ENCODE results near the gene NLK.
"Not testable (repeated sequence)": the region's sequence is repeated elsewhere in the genome, so short reads cannot be mapped to it uniquely, and the experiment has no call there.

Gene NLK

DNA sequence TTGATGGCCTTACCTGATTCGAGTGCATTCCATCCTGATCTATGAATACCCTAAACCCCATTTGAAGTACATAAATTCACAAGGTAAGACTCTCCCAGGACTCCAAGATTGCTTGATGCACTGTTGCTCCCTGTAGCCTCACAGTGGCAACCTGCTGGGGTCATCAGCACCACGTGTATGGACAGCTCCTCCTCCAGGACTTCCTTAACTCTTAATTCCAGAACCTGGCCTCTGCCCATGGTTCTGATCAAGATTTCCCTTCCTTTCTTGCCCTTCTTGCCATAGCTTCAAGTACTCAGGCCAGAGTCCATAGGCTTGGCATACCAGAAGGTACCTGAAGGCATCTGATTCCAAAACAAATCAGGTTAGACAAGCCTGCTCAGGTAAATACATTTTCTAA is 34.0 kb upstream of the NLK start:
- no peaks in the 10 kb centered on the region for H3K9me3 ChIP-seq (ENCODE audit: control insufficient read depth in 2 of 2, low read length in 2 of 2)
- no peak overlapping the region for H3K9ac ChIP-seq (ENCODE audit: low read length in 2 of 2)
- no peaks in the 10 kb centered on the region for H3K4me1 ChIP-seq (ENCODE audit: control insufficient read depth, insufficient read depth, low read length)
- H3K27ac ChIP-seq (ENCODE audit: low read length): no peak overlapping the region
- H3K27me3 ChIP-seq (ENCODE audit: control insufficient read depth in 1 of 2, insufficient read depth in 2 of 2, low read length in 2 of 2): no peaks in the 10 kb centered on the region
- H3K4me3 ChIP-seq (ENCODE audit: low read length in 2 of 2): no peak overlapping the region
- H3K36me3 ChIP-seq (ENCODE audit: control insufficient read depth in 2 of 2, insufficient read depth in 2 of 2, low read length in 2 of 2): no peaks in the 10 kb centered on the region

DNA sequence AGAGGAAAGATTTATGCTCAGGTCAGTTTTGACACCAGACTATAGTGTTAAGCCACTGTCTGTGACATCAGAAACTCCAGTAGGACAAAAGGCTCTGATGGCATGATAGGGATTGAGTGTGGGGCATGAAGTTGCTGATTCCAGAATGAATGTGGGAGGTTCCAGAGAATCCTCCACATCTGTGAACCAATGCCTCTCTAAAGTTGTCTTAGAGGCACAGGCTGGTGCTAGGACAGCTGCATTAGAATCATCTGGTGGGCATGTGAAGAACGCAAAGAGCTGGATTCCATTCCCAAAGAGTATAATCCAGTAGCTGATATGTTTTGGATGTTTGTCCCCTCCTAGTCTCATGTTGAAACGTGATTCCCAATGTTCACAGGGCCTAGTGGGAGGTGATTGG is 32.1 kb upstream of the NLK start:
- Histone ChIP-seq H3K4me3 (ENCODE audit: low read length in 2 of 2) (no peak overlapping the region), H3K9me3 (ENCODE audit: control insufficient read depth in 2 of 2, low read length in 2 of 2) (no peaks in the 10 kb centered on the region), H3K9ac (ENCODE audit: low read length in 2 of 2) (no peak overlapping the region), H3K4me1 (ENCODE audit: control insufficient read depth, insufficient read depth, low read length) (no peaks in the 10 kb centered on the region), H3K36me3 (ENCODE audit: control insufficient read depth in 2 of 2, insufficient read depth in 2 of 2, low read length in 2 of 2) (no peaks in the 10 kb centered on the region), H3K27me3 (ENCODE audit: control insufficient read depth in 1 of 2, insufficient read depth in 2 of 2, low read length in 2 of 2) (no peaks in the 10 kb centered on the region), H3K27ac (ENCODE audit: low read length) (no peak overlapping the region)

GRCh38 chr17:28018439-28019070 is 23.9 kb upstream of the NLK start:
- no peak overlapping the region for H3K4me3 ChIP-seq (ENCODE audit: low read length in 2 of 2)
- no peak overlapping the region for H3K9ac ChIP-seq (ENCODE audit: low read length in 2 of 2)
- no peaks in the 10 kb centered on the region for H3K36me3 ChIP-seq (ENCODE audit: control insufficient read depth in 2 of 2, insufficient read depth in 2 of 2, low read length in 2 of 2)
- H3K27ac ChIP-seq (ENCODE audit: low read length): no peak overlapping the region
- no peaks in the 10 kb centered on the region for H3K9me3 ChIP-seq (ENCODE audit: control insufficient read depth in 2 of 2, low read length in 2 of 2)
- H3K27me3 ChIP-seq (ENCODE audit: control insufficient read depth in 1 of 2, insufficient read depth in 2 of 2, low read length in 2 of 2): no peaks in the 10 kb centered on the region
- no peaks in the 10 kb centered on the region for H3K4me1 ChIP-seq (ENCODE audit: control insufficient read depth, insufficient read depth, low read length)

DNA sequence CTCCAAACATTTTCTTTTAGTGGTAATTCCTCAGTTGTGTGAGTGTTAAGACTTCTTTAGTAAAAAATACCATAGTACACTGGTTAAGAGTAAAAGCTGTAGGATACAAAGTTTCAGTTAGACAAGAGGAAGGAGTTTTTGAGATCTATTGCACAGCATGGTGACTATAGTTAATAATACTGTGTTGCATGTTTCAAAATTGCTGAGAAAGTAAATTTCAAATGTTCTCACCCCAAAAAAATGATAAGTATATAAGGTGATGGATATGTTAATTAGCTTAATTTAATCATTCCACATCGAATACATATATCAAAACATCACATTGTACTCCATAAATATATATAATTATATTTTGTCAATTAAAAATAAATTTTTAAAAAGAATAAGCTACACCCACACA is 22.0 kb upstream of the NLK start:
- H3K4me1 ChIP-seq (ENCODE audit: control insufficient read depth, insufficient read depth, low read length): no peaks in the 10 kb centered on the region
- no peaks in the 10 kb centered on the region for H3K27me3 ChIP-seq (ENCODE audit: control insufficient read depth in 1 of 2, insufficient read depth in 2 of 2, low read length in 2 of 2)
- H3K9me3 ChIP-seq (ENCODE audit: control insufficient read depth in 2 of 2, low read length in 2 of 2): no peaks in the 10 kb centered on the region
- no peak overlapping the region for H3K9ac ChIP-seq (ENCODE audit: low read length in 2 of 2)
- no peak overlapping the region for H3K27ac ChIP-seq (ENCODE audit: low read length)
- H3K36me3 ChIP-seq (ENCODE audit: control insufficient read depth in 2 of 2, insufficient read depth in 2 of 2, low read length in 2 of 2): no peaks in the 10 kb centered on the region
- H3K4me3 ChIP-seq (ENCODE audit: low read length in 2 of 2): no peak overlapping the region

- Histone ChIP-seq H3K36me3 (ENCODE audit: control insufficient read depth in 2 of 2, insufficient read depth in 2 of 2, low read length in 2 of 2) (no peaks in the 10 kb centered on the region), H3K27ac (ENCODE audit: low read length) (no peak overlapping the region), H3K4me1 (ENCODE audit: control insufficient read depth, insufficient read depth, low read length) (no peaks in the 10 kb centered on the region), H3K9ac (ENCODE audit: low read length in 2 of 2) (no peak overlapping the region), H3K27me3 (ENCODE audit: control insufficient read depth in 1 of 2, insufficient read depth in 2 of 2, low read length in 2 of 2) (no peaks in the 10 kb centered on the region), H3K4me3 (ENCODE audit: low read length in 2 of 2) (no peak overlapping the region), H3K9me3 (ENCODE audit: control insufficient read depth in 2 of 2, low read length in 2 of 2) (no peaks in the 10 kb centered on the region)
Measured at GRCh38 chr17:28029044-28029443, 13.4 kb upstream of the NLK start.

DNA sequence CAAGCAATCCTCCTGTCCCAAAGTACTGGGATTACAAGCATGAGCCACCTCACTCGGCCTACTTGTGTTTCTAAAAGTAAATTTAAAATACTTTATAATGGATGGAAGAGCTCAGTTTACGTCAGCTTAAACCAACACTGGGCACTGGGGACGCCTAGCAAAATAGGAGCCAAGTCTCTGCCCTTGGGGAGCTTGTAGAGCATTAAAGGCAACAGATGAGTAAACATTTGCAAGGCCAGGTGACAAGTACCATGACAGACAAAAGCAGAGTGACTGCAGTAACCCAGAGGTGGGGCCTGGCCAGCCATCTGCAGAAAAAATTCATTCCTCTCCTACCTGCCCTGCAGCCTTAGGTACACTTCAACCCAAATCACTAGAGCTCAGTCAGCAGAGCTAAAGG is 12.1 kb upstream of the NLK start:
- Histone ChIP-seq H3K36me3 (ENCODE audit: control insufficient read depth in 2 of 2, insufficient read depth in 2 of 2, low read length in 2 of 2) (no peaks in the 10 kb centered on the region), H3K9ac (ENCODE audit: low read length in 2 of 2) (no peak overlapping the region), H3K4me3 (ENCODE audit: low read length in 2 of 2) (no peak overlapping the region), H3K4me1 (ENCODE audit: control insufficient read depth, insufficient read depth, low read length) (no peaks in the 10 kb centered on the region), H3K27ac (ENCODE audit: low read length) (no peak overlapping the region), H3K9me3 (ENCODE audit: control insufficient read depth in 2 of 2, low read length in 2 of 2) (no peaks in the 10 kb centered on the region), H3K27me3 (ENCODE audit: control insufficient read depth in 1 of 2, insufficient read depth in 2 of 2, low read length in 2 of 2) (no peaks in the 10 kb centered on the region)

DNA sequence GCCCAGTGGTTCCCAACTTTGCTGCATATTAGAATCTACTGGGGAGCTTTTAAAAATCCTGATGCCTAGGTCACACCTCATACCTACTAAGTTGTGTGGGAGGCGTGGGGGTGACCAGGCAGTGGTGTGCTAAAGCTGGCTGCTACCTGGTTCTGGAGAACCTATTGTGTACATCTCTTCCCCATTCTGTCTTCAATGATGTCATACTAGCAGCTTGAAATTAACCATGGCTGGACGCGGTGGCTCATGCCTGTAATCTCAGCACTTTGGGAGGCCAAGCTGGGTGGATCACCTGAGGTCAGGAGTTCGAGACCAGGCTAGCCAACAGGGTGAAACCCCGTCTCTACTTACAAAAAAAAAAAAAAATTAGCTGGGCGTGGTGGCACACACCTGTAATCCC is 11.3 kb upstream of the NLK start:
- Histone ChIP-seq H3K36me3 (ENCODE audit: control insufficient read depth in 2 of 2, insufficient read depth in 2 of 2, low read length in 2 of 2) (no peaks in the 10 kb centered on the region), H3K4me1 (ENCODE audit: control insufficient read depth, insufficient read depth, low read length) (no peaks in the 10 kb centered on the region), H3K27ac (ENCODE audit: low read length) (no peak overlapping the region), H3K9me3 (ENCODE audit: control insufficient read depth in 2 of 2, low read length in 2 of 2) (no peaks in the 10 kb centered on the region), H3K9ac (ENCODE audit: low read length in 2 of 2) (no peak overlapping the region), H3K4me3 (ENCODE audit: low read length in 2 of 2) (no peak overlapping the region), H3K27me3 (ENCODE audit: control insufficient read depth in 1 of 2, insufficient read depth in 2 of 2, low read length in 2 of 2) (no peaks in the 10 kb centered on the region)

GRCh38 chr17:28033972-28034714 is 8.3 kb upstream of the NLK start:
- Histone ChIP-seq H3K9ac (ENCODE audit: low read length in 2 of 2) (no peak overlapping the region), H3K4me3 (ENCODE audit: low read length in 2 of 2) (no peak overlapping the region), H3K36me3 (ENCODE audit: control insufficient read depth in 2 of 2, insufficient read depth in 2 of 2, low read length in 2 of 2) (no peaks in the 10 kb centered on the region), H3K27ac (ENCODE audit: low read length) (no peak overlapping the region), H3K9me3 (ENCODE audit: control insufficient read depth in 2 of 2, low read length in 2 of 2) (no peaks in the 10 kb centered on the region), H3K4me1 (ENCODE audit: control insufficient read depth, insufficient read depth, low read length) (no peaks in the 10 kb centered on the region), H3K27me3 (ENCODE audit: control insufficient read depth in 1 of 2, insufficient read depth in 2 of 2, low read length in 2 of 2) (no peaks in the 10 kb centered on the region)

DNA sequence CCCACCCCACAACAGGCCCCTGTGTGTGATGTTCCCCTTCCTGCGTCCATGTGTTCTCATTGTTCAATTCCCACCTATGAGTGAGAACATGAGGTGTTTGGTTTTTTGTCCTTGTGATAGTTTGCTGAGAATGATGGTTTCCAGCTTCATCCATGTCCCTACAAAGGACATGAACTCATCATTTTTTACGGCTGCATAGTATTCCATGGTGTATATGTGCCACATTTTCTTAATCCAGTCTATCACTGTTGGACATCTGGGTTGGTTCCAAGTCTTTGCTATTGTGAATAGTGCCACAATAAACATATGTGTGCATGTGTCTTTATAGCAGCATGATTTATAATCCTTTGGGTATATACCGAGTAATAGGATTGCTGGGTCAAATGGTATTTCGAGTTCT is 7.0 kb upstream of the NLK start:
- H3K9ac ChIP-seq (ENCODE audit: low read length in 2 of 2); H3K27ac ChIP-seq (ENCODE audit: low read length); H3K36me3 ChIP-seq (ENCODE audit: control insufficient read depth in 2 of 2, insufficient read depth in 2 of 2, low read length in 2 of 2); H3K4me3 ChIP-seq (ENCODE audit: low read length in 2 of 2); H3K4me1 ChIP-seq (ENCODE audit: control insufficient read depth, insufficient read depth, low read length); H3K27me3 ChIP-seq (ENCODE audit: control insufficient read depth in 1 of 2, insufficient read depth in 2 of 2, low read length in 2 of 2); H3K9me3 ChIP-seq (ENCODE audit: control insufficient read depth in 2 of 2, low read length in 2 of 2): not testable (repeated sequence)

- not testable (repeated sequence) for H3K4me3 ChIP-seq (ENCODE audit: low read length in 2 of 2); H3K27me3 ChIP-seq (ENCODE audit: control insufficient read depth in 1 of 2, insufficient read depth in 2 of 2, low read length in 2 of 2); H3K36me3 ChIP-seq (ENCODE audit: control insufficient read depth in 2 of 2, insufficient read depth in 2 of 2, low read length in 2 of 2); H3K27ac ChIP-seq (ENCODE audit: low read length); H3K4me1 ChIP-seq (ENCODE audit: control insufficient read depth, insufficient read depth, low read length); H3K9me3 ChIP-seq (ENCODE audit: control insufficient read depth in 2 of 2, low read length in 2 of 2); H3K9ac ChIP-seq (ENCODE audit: low read length in 2 of 2)
Measured at GRCh38 chr17:28035884-28036283, 6.6 kb upstream of the NLK start.

DNA sequence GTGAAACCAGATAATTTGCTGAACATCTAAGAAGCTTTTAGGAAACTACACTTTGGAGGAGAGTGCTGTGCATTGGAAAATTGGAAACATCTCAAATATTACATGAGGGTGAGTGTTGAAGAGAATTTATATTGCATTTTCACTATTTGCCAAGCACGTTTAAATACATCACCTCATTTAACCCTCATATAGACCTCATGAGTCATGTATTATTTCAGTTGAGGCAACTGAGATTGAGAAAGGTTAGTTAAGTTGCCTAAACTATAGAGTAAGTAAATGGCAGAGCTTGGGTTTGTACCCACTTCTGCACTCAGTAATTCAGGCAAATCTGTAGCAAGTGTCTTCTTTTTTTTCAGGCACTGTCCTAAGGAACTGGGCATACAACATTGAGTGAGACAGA is 3.7 kb upstream of the NLK start:
- Histone ChIP-seq H3K9ac (ENCODE audit: low read length in 2 of 2) (no peak overlapping the region), H3K27me3 (ENCODE audit: control insufficient read depth in 1 of 2, insufficient read depth in 2 of 2, low read length in 2 of 2) (no peaks in the 10 kb centered on the region), H3K36me3 (ENCODE audit: control insufficient read depth in 2 of 2, insufficient read depth in 2 of 2, low read length in 2 of 2) (no peaks in the 10 kb centered on the region), H3K4me1 (ENCODE audit: control insufficient read depth, insufficient read depth, low read length) (peaks cover 10% of the 10 kb centered on the region), H3K4me3 (ENCODE audit: low read length in 2 of 2) (no peak overlapping the region), H3K27ac (ENCODE audit: low read length) (no peak overlapping the region), H3K9me3 (ENCODE audit: control insufficient read depth in 2 of 2, low read length in 2 of 2) (no peaks in the 10 kb centered on the region)

All from stomach smooth muscle (tissue), 2 donors.